Right renal cortex interstitium (tissue), 3 donors: ENCODE data around the gene SLC5A4. TPM values are rescaled to one million over a fixed set of nuclear protein-coding genes. Genes with fewer than 3 reads are reported as not detected.
"Not testable (repeated sequence)": the region's sequence is repeated elsewhere in the genome, so short reads cannot be mapped to it uniquely, and the experiment has no call there.

Experiments used
- DNase-seq, 3 donors: peaks; one replicate each; pipeline ENCODE4 v3.0.0-alpha.2; 2013; ENCODE audit warnings: low read depth in 3 of 3, low spot score in 2 of 3
- polyA plus RNA-seq, 3 donors: library from polyadenylated mRNA; unstranded; fragments of 120-200 nt; gene quantifications; one replicate each; pipeline ENCODE4 v1.2.1, GENCODE V29; 2013; ENCODE audit not compliant: insufficient read length in 3 of 3

SLC5A4 gene
- polyA plus RNA-seq, 3 donors = 0.64 to 1.5 (median 1.0) TPM

GRCh38 chr22:32202161-32202538, 53.0 kb downstream of the SLC5A4 start:
- no peak for DNase-seq

- DNase-seq = no peak
Measured at GRCh38 chr22:32200752-32201151, 54.4 kb downstream of the SLC5A4 start.

GRCh38 chr22:32199961-32200360, 55.2 kb downstream of the SLC5A4 start:
- no peak for DNase-seq

- DNase-seq = no peak
Measured at GRCh38 chr22:32199341-32199740, 55.8 kb downstream of the SLC5A4 start.

GRCh38 chr22:32197553-32198226, 57.5 kb downstream of the SLC5A4 start:
- not testable (repeated sequence) for DNase-seq

GRCh38 chr22:32195900-32196299, 59.2 kb downstream of the SLC5A4 start:
- DNase-seq = not testable (repeated sequence)

- DNase-seq = not testable (repeated sequence)
Measured at GRCh38 chr22:32193346-32193745, 61.8 kb downstream of the SLC5A4 start.

- not testable (repeated sequence) for DNase-seq
Measured at GRCh38 chr22:32191021-32191420, 64.1 kb downstream of the SLC5A4 start.

GRCh38 chr22:32185821-32186220, 69.3 kb downstream of the SLC5A4 start:
- DNase-seq = no peak

- no peak for DNase-seq
Measured at GRCh38 chr22:32183625-32184024, 71.5 kb downstream of the SLC5A4 start.

GRCh38 chr22:32181043-32181442, 74.1 kb downstream of the SLC5A4 start:
- no peak for DNase-seq

GRCh38 chr22:32177221-32177765, 77.9 kb downstream of the SLC5A4 start:
- DNase-seq = no peak

- no peak for DNase-seq
Measured at GRCh38 chr22:32175683-32176644, 79.2 kb downstream of the SLC5A4 start.

- no peak for DNase-seq
Measured at GRCh38 chr22:32175115-32175514, 80.0 kb downstream of the SLC5A4 start.

Other genes starting within 250 kb of the SLC5A4 start
- gene SLC5A1, start 212.1 kb downstream of the SLC5A4 start, polyA plus RNA-seq = under 1 TPM; 0.45 to 0.92 (median 0.54) TPM
- gene C22orf42, start 96.0 kb downstream of the SLC5A4 start, polyA plus RNA-seq = not detected
- under 1 TPM; 0.25 to 0.58 (median 0.35) TPM for gene RFPL2, start 50.3 kb downstream of the SLC5A4 start, polyA plus RNA-seq
- under 1 TPM in 1 of 3 donors, not detected in 2; 0.13 TPM for gene RFPL3, start 102.5 kb upstream of the SLC5A4 start, polyA plus RNA-seq
- 100 to 1,000 TPM; 115 to 121 (median 119) TPM for gene RTCB, start 156.9 kb upstream of the SLC5A4 start, polyA plus RNA-seq
- gene BPIFC, start 209.1 kb upstream of the SLC5A4 start, polyA plus RNA-seq = not detected
- 100 to 1,000 TPM; 118 to 122 (median 122) TPM for gene FBXO7, start 219.5 kb upstream of the SLC5A4 start, polyA plus RNA-seq